Gastrocnemius medialis (tissue), 4 donors: ENCODE data around the gene MCM5. TPM values are rescaled to one million over a fixed set of nuclear protein-coding genes. Genes with fewer than 3 reads are reported as not detected.

Experiments used
- ATAC-seq, 2 donors: fragments of 150-250 bp; one replicate each; pipeline ENCODE4 v1.9.1; 2016
- DNase-seq, 2 donors: peaks; one replicate each; pipeline ENCODE4 v3.0.0-alpha.2; 2019
- H3K27ac ChIP-seq, 4 donors: fragments of 200-600 bp; sonication (generic); 1 replicate in 1 of 4; 2 replicates in 3 of 4; pipeline ENCODE4 v1.5.1; 2016 to 2018; ENCODE audit warnings: mild to moderate bottlenecking in 2 of 4, moderate library complexity in 1 of 4
- H3K27me3 ChIP-seq, 3 donors: fragments of 200-600 bp; sonication (generic) in 2 of 3; 1 replicate in 1 of 3; 2 replicates in 2 of 3; pipeline versions ENCODE4 v1.5.1 to v1.6.0; 2016 to 2019; ENCODE audit warnings: mild to moderate bottlenecking in 1 of 3, moderate library complexity in 1 of 3
- H3K36me3 ChIP-seq, 2 donors: fragments of 200-600 bp; sonication (generic) in 1 of 2; one replicate each; pipeline ENCODE4 v1.5.1; 2017 to 2018
- H3K4me1 ChIP-seq, 2 donors: fragments of 200-600 bp; sonication (generic) in 1 of 2; one replicate each; pipeline ENCODE4 v1.5.1; 2016 to 2017; ENCODE audit warnings: mild to moderate bottlenecking in 2 of 2
- H3K4me3 ChIP-seq, 4 donors: fragments of 200-600 bp; sonication (generic) in 3 of 4; 1 replicate in 1 of 4; 2 replicates in 3 of 4; pipeline ENCODE4 v1.5.1; 2016 to 2019; ENCODE audit warnings: mild to moderate bottlenecking in 2 of 4
- H3K9me3 ChIP-seq, 3 donors: fragments of 200-600 bp; sonication (generic) in 2 of 3; 1 replicate in 1 of 3; 2 replicates in 2 of 3; pipeline ENCODE4 v1.5.1; 2016 to 2019
- POLR2A ChIP-seq, 2 donors: fragments of 450-650 bp; IDR thresholded peaks; one replicate each; pipeline ENCODE4 v1.6.1; 2017; ENCODE audit warnings: antibody characterized with exemption in 2 of 2, mild to moderate bottlenecking in 2 of 2, moderate library complexity in 2 of 2
- in situ Hi-C, 4 donors: fragments of 200-750 bp; cut with MboI; loops; one replicate each; pipeline versions ENCODE4 v1.15.0 to v1.8.0; 2017; ENCODE audit warnings: low sequenced_read_pairs in 4 of 4
- intact Hi-C: fragments of 100-400 bp; cut with DNase I; formaldehyde crosslinking; loops from one replicate; pipeline ENCODE4 v1.15.1; 2023; ENCODE audit warnings: low total_unique reads
- total RNA-seq, 4 donors: library from RNA; depleted of rRNA; stranded (reverse); fragments of >200 nt; gene quantifications; one replicate each; pipeline versions ENCODE4 v1.1.0 to v1.2.3, GENCODE V29; 2016
- TF ChIP-seq, protein P1 (sequence below), 5 experiments: fragments of 450-650 bp in 3 of 5; fragments of 200-600 bp in 2 of 5; sonication (generic) in 2 of 5; IDR thresholded peaks in 4 of 5; conservative IDR thresholded peaks in 1 of 5; 1 replicate in 4 of 5; 2 replicates in 1 of 5; pipeline ENCODE4 v1.5.1; 2016 to 2019; ENCODE audit warnings: antibody characterized with exemption in 5 of 5, mild to moderate bottlenecking in 3 of 5, moderate library complexity in 3 of 5

MCM5 gene
- total RNA-seq: 10 to 100 TPM in 3 of 4 donors, 1 to 10 TPM in 1; 7.1 to 19.3 (median 14.9) TPM

DNA sequence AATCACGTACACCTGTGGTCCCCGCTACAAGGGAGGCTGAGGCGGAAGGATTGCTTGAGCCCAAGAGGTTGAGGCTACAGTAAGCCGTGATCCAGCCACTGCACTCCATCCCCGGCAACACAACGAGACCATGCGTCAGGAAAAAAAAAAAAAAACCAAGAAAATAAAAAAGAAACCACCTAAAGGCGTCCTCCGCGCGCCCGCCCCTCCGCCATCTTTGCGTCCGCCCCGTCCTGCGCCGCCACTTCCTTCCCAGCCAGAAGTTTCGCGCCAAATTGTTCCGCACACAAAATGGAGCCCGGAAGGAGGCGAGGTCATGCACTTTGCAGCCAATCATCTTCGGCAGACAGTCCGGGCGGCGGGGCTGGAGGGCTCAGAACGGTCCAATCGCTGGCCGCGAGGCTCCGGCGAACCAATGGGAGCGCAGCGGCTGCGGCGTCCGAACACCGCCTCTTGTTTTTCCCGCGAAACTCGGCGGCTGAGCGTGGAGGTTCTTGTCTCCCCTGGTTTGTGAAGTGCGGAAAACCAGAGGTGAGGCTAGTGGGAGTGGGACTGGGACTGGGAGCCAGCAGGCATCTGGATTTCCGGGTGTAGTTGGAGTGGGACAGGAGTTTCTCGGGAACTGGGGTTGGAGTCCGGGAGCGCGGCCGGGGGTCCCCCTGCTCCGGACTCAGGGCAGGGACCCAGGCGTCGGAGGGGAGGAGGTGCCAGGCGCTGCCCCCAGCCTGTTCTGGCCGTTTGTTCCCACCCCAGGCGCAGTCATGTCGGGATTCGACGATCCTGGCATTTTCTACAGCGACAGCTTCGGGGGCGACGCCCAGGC, at the start of gene MCM5:
Gene MCM5 (plus strand): TSS at position 463 of the 823 bp plus-strand sequence. CDS start 299 bp downstream, at position 762.
- DNase-seq: peak; percentile 97 to 98
- H3K27me3 ChIP-seq: no peaks in the 10 kb centered on the region
- TF ChIP-seq POLR2A (IDR thresholded peaks at IDR 0.05): no peak
- TF ChIP-seq, protein P1, sequence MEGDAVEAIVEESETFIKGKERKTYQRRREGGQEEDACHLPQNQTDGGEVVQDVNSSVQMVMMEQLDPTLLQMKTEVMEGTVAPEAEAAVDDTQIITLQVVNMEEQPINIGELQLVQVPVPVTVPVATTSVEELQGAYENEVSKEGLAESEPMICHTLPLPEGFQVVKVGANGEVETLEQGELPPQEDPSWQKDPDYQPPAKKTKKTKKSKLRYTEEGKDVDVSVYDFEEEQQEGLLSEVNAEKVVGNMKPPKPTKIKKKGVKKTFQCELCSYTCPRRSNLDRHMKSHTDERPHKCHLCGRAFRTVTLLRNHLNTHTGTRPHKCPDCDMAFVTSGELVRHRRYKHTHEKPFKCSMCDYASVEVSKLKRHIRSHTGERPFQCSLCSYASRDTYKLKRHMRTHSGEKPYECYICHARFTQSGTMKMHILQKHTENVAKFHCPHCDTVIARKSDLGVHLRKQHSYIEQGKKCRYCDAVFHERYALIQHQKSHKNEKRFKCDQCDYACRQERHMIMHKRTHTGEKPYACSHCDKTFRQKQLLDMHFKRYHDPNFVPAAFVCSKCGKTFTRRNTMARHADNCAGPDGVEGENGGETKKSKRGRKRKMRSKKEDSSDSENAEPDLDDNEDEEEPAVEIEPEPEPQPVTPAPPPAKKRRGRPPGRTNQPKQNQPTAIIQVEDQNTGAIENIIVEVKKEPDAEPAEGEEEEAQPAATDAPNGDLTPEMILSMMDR (IDR thresholded peaks at IDR 0.05 in 4 of 5, conservative IDR thresholded peaks at IDR 0.05 in 1 of 5): no peak
- peak within 1 kb of the TSS; percentile 85 to 94 (median 88) for H3K4me3 ChIP-seq
- ATAC-seq: peak; percentile 99
- peak within 1 kb of the TSS; percentile 66 to 77 (median 72) for H3K27ac ChIP-seq
- H3K9me3 ChIP-seq: no peaks in the 10 kb centered on the region
- in situ Hi-C loops (no loop called here), intact Hi-C loops (loop anchor here (1.0 kb wide), 1 partner anchor 50 kb away; no protein-coding TSS in a partner anchor)
- H3K4me1 ChIP-seq: peaks cover 5 to 18% of the 10 kb centered on the region in 2 donors
- peaks cover 0 to 15% of the 10 kb centered on the region in 2 donors for H3K36me3 ChIP-seq

DNA sequence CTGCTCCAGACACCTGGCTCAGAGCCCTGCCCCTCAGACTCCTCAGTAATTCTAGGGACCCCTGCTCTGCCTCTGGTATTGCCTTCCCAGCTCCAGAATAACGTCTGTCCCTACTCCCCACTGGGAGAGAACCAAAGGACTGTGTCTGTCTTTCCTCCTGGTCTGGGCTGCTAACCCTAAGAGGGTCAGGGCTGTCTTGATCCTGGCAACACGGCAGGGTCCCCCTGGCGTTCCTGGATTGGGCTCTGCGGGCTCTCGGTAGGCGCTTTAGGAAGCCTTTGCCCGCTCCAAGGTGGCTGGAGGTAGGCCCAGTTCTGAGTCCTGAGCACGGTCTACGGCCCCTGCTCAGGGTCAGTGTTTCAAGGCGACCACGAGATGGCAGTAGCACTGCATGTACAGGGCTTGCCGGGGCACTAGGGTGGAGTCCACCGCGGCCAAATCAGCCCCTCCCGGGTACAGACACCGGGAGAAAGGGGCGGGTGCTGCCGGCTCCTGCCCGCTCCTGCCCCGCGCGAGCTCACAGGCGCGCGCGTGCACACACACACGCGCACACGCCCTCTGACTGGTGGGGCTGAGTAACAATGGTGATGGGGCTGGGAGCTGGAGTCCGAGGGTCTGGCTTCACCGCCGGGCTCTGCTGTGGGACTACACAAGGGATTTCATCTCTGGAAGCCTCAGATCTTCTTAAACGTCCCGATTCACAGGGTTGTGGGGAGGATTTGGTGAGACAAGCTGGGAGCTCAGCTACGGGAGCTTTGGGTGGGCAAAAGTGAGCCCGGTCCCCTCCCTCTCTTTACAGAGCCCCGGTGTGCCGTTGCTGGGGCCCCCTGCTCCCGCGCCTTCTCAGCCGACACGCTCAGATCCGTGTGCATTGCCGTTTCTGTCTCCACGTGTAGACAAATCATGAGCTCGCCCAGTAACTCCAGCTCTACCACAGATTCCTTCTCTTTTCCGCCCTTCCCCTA, 49.1 kb upstream of the MCM5 start:
- TF ChIP-seq POLR2A (IDR thresholded peaks at IDR 0.05): peak; percentile 68 to 75
- TF ChIP-seq, protein P1 (IDR thresholded peaks at IDR 0.05 in 4 of 5, conservative IDR thresholded peaks at IDR 0.05 in 1 of 5): peak; percentile 93 to 97 (median 95)
- intact Hi-C loops: loop anchor here (1.0 to 10.0 kb wide), 8 partner anchors 20 to 774 kb away; partner anchors contain the start of gene HMOX1
- peak; percentile 94 to 95 for DNase-seq

DNA sequence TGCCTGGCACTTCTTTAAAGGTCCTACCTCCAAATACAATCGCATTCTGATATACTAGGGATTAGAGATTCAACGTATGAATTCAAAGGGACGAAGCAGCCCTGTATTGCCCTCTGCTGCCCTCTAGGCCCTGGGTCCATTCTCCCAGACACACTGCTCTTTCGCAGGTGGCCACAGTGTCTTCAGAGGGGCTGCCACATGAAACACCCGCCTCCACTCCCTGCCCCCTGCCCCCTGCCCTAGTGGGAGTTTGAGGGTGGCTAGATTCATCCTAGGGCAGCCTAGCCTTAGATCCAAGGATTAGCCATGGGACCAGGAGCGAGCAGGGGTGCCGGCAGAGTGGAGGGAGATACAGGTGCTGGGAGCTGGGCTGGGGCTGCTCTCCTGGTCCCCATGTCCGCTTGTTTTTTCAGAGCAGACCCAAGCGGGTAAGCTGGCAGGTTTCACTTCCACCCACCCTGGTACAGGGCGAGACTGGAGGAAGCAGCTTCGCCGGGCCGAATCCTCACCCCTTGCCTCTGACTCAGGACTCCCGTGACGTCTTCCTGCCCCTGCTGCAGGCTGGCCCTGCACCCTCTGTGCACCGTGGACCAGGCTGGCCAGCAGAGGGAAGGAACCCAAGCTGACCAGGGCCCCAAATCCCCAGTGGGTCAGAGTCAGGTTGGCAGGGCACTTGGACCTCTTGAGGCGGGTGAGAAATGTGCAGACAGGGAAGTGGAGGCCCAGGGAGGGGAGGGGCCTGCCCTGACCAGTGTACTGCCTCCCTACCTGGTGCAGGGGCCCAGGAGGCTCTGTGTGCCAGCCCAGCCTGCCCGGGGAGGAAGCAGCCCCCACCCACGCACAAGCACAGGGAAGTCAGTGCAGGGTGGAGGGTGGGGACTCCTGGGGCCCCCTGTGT, 47.5 kb upstream of the MCM5 start:
- Histone ChIP-seq H3K9me3 (no peaks in the 10 kb centered on the region), H3K27ac (peak overlapping the region; percentile 27 to 89 (median 44)), H3K4me1 (peaks cover 16 to 24% of the 10 kb centered on the region in 2 donors), H3K27me3 (no peaks in the 10 kb centered on the region), H3K36me3 (peaks cover 0 to 11% of the 10 kb centered on the region in 2 donors), H3K4me3 (no peak overlapping the region)
- intact Hi-C loops: loop anchor here (10.0 kb wide), 2 partner anchors 82 to 772 kb away; no protein-coding TSS in a partner anchor
- in situ Hi-C loops: no loop called here
- DNase-seq: peak; percentile 57 to 69
- TF ChIP-seq POLR2A (IDR thresholded peaks at IDR 0.05): peak; percentile 3 to 19
- TF ChIP-seq, protein P1 (IDR thresholded peaks at IDR 0.05 in 4 of 5, conservative IDR thresholded peaks at IDR 0.05 in 1 of 5): peak in 4 of 5 experiments; percentile 9 to 58 (median 18)
- ATAC-seq: no peak

More for the DNA sequence above, 49.1 kb upstream of the MCM5 start:
- Histone ChIP-seq H3K4me3 (peak overlapping the region; percentile 53 to 75 (median 61)), H3K27ac (peak overlapping the region; percentile 83 to 91 (median 86)), H3K36me3 (peaks cover 0 to 26% of the 10 kb centered on the region in 2 donors), H3K9me3 (no peaks in the 10 kb centered on the region), H3K4me1 (peaks cover 16 to 24% of the 10 kb centered on the region in 2 donors), H3K27me3 (no peaks in the 10 kb centered on the region)
- in situ Hi-C loops: no loop called here
- peak; percentile 84 to 86 for ATAC-seq
